Measurements from ENCODE around the gene RAF1. TPM values are rescaled to one million over a fixed set of nuclear protein-coding genes. Genes with fewer than 3 reads are reported as not detected.

RAF1 gene
- total RNA-seq, 3 donors from 2014 or later (not counting 1 experiment from before 2014, with no cell fraction given) = 142 to 168 (median 156) TPM

- H3K27me3 ChIP-seq (ENCODE audit: control insufficient read depth, insufficient read depth, low read length) = no peaks in the 10 kb centered on the region
- no peak for DNase-seq
- Mint-ChIP-seq H3K4me3 (no peak overlapping the region), H3K4me1 (no peaks in the 10 kb centered on the region), H3K9me3 (no peaks in the 10 kb centered on the region), H3K27ac (no peak overlapping the region), H3K27me3 (ENCODE audit: low read depth in 2 of 2) (no peaks in the 10 kb centered on the region), H3K36me3 (no peaks in the 10 kb centered on the region)
- TF ChIP-seq CTCF (IDR thresholded peaks at IDR 0.05) = no peak
- no peaks in the 10 kb centered on the region for H3K4me1 ChIP-seq (ENCODE audit: control insufficient read depth, insufficient read depth, low read length)
- peaks cover 11% of the 10 kb centered on the region for H3K36me3 ChIP-seq (ENCODE audit: control insufficient read depth, insufficient read depth, low read length)
- no peak for ATAC-seq
- WGBS (ENCODE audit: insufficient coverage) = 95% methylated on average over 6 of the region's 6 CpGs
- H3K4me3 ChIP-seq (ENCODE audit: low read length) = no peak overlapping the region
- H3K9me3 ChIP-seq (ENCODE audit: control insufficient read depth, insufficient read depth, low read length) = no peaks in the 10 kb centered on the region
- intact Hi-C loops (cut with micrococcal nuclease) = no loop called here
- H3K27ac ChIP-seq (ENCODE audit: low read length) = no peak overlapping the region
Measured at GRCh38 chr3:12536423-12536822, 127.5 kb downstream of the RAF1 start.

Other genes with a start within 250 kb of the RAF1 start
- 10 to 100 TPM in 1 of 3 donors, 1 to 10 TPM in 2; 4.1 to 11.4 (median 5.7) TPM for gene TSEN2, start 179.6 kb downstream of the RAF1 start, total RNA-seq
- not detected for gene MKRN2OS, start 118.6 kb downstream of the RAF1 start, total RNA-seq
- gene MKRN2, start 107.0 kb downstream of the RAF1 start, total RNA-seq = 10 to 100 TPM; 23.9 to 31.7 (median 29.4) TPM
- gene TMEM40, start 95.1 kb upstream of the RAF1 start, total RNA-seq = 1 to 10 TPM in 2 of 3 donors, not detected in 1; 5.3 to 6.5 TPM
- 1 to 10 TPM in 2 of 3 donors, under 1 TPM in 1; 0.52 to 1.3 (median 1.2) TPM for gene CAND2, start 132.6 kb upstream of the RAF1 start, total RNA-seq
- gene RPL32, start 177.4 kb upstream of the RAF1 start, total RNA-seq = 1,000 to 10,000 TPM; 1,034 to 1,328 (median 1,277) TPM

Measured in natural killer cell (primary cell).